ENCODE data around the gene DNM3. TPM values are rescaled to one million over a fixed set of nuclear protein-coding genes. Genes with fewer than 3 reads are reported as not detected.

The DNM3 gene
- total and polyA plus RNA-seq, 2 donors (not counting 1 experiment from before 2014, with no cell fraction given) = 1.0 to 1.3 TPM

DNA sequence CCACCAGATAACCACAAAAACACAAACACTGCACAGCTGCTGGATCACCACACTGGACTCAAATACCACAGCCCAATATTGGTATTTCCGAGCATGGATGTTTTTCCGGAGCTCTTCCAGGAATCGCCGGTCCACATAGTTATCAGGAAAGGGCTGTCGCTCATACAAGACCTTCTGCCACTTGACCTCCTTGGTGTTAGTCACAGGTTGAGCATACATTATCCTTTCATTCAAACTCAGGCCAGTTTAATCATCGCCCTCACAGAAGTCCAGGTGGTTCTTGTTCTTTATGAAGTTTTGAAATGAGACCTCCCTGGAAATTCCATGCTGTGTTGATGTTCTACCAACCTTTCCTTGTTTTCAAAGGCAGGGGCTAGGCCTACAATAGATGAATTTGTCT lies 601.1 kb downstream of the DNM3 start:
- H3K9me3 ChIP-seq (ENCODE audit: control extremely low read depth in 1 of 3, control insufficient read depth in 2 of 3, insufficient read depth in 1 of 3, low read length in 2 of 3) = no peaks in the 10 kb centered on the region
- no peaks in the 10 kb centered on the region for H3K27me3 ChIP-seq (replicated peaks in 1 of 4; ENCODE audit: control extremely low read depth in 1 of 4, control insufficient read depth in 3 of 4, insufficient read depth in 4 of 4, low read length in 3 of 4)
- H3K79me2 ChIP-seq (ENCODE audit: control insufficient read depth, insufficient read depth, low read length) = peaks cover 21% of the 10 kb centered on the region
- Mint-ChIP-seq H3K27ac (no peak overlapping the region), H3K4me3 (peak overlapping the region; percentile 96), H3K27me3 (no peaks in the 10 kb centered on the region), H3K4me1 (peaks cover 37% of the 10 kb centered on the region), H3K9me3 (ENCODE audit: insufficient read depth) (no peaks in the 10 kb centered on the region)
- no peak for DNase-seq
- peaks cover 11 to 16% of the 10 kb centered on the region in 2 donors for H3K4me1 ChIP-seq (ENCODE audit: control insufficient read depth in 2 of 2, insufficient read depth in 2 of 2, low read length in 2 of 2)
- no peak for ATAC-seq (ENCODE audit: low read depth)
- H2AFZ ChIP-seq (ENCODE audit: insufficient read depth, low read depth, low read length, poor library complexity, severe bottlenecking) = no peak overlapping the region
- ChIA-PET CTCF (interaction anchor here (0.7 to 3.3 kb wide), 7 partner anchors 13 to 601 kb away, joined by 3 to 39 read pairs (median 3); partner anchors contain the start of gene DNM3), POLR2A (no interaction called here)
- 98% methylated on average over 6 of the region's 6 CpGs for WGBS (ENCODE audit: insufficient coverage)
- H3K27ac ChIP-seq (ENCODE audit: low read length in 2 of 2) = peak overlapping the region in 1 of 2 donors; percentile 86
- H3K4me2 ChIP-seq (replicated peaks; ENCODE audit: low read depth, low read length, poor library complexity, severe bottlenecking) = peak overlapping the region; percentile 81
- intact Hi-C loops (cut with micrococcal nuclease) = loop anchor here (5.0 kb wide), 3 partner anchors 255 to 700 kb away; partner anchors contain the start of genes METTL13 and VAMP4
- H3K9ac ChIP-seq (ENCODE audit: low read length) = no peak overlapping the region
- peaks cover 1 to 3% of the 10 kb centered on the region in 2 experiments for H3K36me3 ChIP-seq (replicated peaks in 1 of 2; ENCODE audit: control extremely low read depth in 1 of 2, control insufficient read depth in 1 of 2, extremely low read depth in 1 of 2, insufficient read depth in 2 of 2, low read length in 1 of 2)
- H4K20me1 ChIP-seq (ENCODE audit: control insufficient read depth, insufficient read depth, low read length, poor library complexity, severe bottlenecking) = peaks cover 4% of the 10 kb centered on the region
- H3K4me3 ChIP-seq (ENCODE audit: control extremely low read depth in 1 of 5, extremely low read depth in 1 of 5, insufficient read depth in 1 of 5, low read depth in 2 of 5, low read length in 4 of 5) = no peak overlapping the region
- TF ChIP-seq EZH2 (IDR thresholded peaks at IDR 0.05; ENCODE audit: borderline replicate concordance, insufficient read depth, low read depth, low read length, poor library complexity, severe bottlenecking) = no peak
- TF ChIP-seq, protein P1, sequence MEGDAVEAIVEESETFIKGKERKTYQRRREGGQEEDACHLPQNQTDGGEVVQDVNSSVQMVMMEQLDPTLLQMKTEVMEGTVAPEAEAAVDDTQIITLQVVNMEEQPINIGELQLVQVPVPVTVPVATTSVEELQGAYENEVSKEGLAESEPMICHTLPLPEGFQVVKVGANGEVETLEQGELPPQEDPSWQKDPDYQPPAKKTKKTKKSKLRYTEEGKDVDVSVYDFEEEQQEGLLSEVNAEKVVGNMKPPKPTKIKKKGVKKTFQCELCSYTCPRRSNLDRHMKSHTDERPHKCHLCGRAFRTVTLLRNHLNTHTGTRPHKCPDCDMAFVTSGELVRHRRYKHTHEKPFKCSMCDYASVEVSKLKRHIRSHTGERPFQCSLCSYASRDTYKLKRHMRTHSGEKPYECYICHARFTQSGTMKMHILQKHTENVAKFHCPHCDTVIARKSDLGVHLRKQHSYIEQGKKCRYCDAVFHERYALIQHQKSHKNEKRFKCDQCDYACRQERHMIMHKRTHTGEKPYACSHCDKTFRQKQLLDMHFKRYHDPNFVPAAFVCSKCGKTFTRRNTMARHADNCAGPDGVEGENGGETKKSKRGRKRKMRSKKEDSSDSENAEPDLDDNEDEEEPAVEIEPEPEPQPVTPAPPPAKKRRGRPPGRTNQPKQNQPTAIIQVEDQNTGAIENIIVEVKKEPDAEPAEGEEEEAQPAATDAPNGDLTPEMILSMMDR (IDR thresholded peaks at IDR 0.05) = no peak

DNA sequence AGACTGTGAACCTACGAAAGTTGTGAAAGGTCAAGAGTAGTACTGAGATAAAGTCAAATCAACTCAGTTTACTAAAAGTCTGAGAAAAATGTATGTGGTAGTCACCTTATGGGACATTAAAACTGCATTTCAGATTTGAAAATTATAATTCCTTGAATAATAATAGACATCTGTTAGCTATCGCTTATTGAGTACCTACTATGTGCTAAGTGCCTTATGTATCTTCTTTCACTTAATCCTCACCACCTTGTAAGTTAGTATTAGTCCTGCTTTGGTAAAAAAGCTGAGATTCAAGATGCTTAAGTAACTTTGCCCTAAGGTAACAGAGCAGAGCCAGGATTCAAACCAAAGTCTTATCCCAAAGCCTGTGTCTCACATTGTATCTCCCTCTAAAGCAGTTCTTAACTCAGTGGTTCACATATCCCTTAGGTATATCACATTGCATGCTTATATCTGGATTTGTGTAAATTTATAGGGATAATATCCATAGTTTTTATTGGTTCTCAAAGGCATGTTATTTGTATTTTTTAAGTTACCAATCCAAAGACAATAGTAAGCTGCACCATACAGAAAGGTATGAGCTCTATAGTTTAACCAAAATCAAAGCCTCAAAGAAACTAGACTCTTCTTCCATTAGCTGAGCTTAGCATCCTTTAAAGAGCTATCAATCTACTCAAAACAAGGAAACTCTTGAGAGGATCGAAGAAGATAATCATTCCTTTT lies 601.7 kb downstream of the DNM3 start:
- no peak for TF ChIP-seq EZH2 (IDR thresholded peaks at IDR 0.05; ENCODE audit: borderline replicate concordance, insufficient read depth, low read depth, low read length, poor library complexity, severe bottlenecking)
- TF ChIP-seq, protein P1 (IDR thresholded peaks at IDR 0.05) = no peak
- peak overlapping the region in 1 of 2 donors; percentile 86 for H3K27ac ChIP-seq (ENCODE audit: low read length in 2 of 2)
- peaks cover 1 to 3% of the 10 kb centered on the region in 2 experiments for H3K36me3 ChIP-seq (replicated peaks in 1 of 2; ENCODE audit: control extremely low read depth in 1 of 2, control insufficient read depth in 1 of 2, extremely low read depth in 1 of 2, insufficient read depth in 2 of 2, low read length in 1 of 2)
- ATAC-seq (ENCODE audit: low read depth) = no peak
- H2AFZ ChIP-seq (ENCODE audit: insufficient read depth, low read depth, low read length, poor library complexity, severe bottlenecking) = peak overlapping the region; percentile 87
- no peaks in the 10 kb centered on the region for H3K27me3 ChIP-seq (replicated peaks in 1 of 4; ENCODE audit: control extremely low read depth in 1 of 4, control insufficient read depth in 3 of 4, insufficient read depth in 4 of 4, low read length in 3 of 4)
- peaks cover 17% of the 10 kb centered on the region for H3K79me2 ChIP-seq (ENCODE audit: control insufficient read depth, insufficient read depth, low read length)
- peaks cover 37% of the 10 kb centered on the region for H3K4me1 Mint-ChIP-seq
- no peaks in the 10 kb centered on the region for H3K27me3 Mint-ChIP-seq
- peak overlapping the region; percentile 96 for H3K4me3 Mint-ChIP-seq
- peak overlapping the region; percentile 93 for H3K9ac ChIP-seq (ENCODE audit: low read length)
- CTCF ChIA-PET = interaction anchor here (0.7 to 3.3 kb wide), 15 partner anchors 11 to 601 kb away, joined by 3 to 39 read pairs (median 4); partner anchors contain the start of gene DNM3
- intact Hi-C loops (cut with micrococcal nuclease) = loop anchor here (5.0 kb wide), 3 partner anchors 256 to 701 kb away; partner anchors contain the start of genes METTL13 and VAMP4
- H3K4me1 ChIP-seq (ENCODE audit: control insufficient read depth in 2 of 2, insufficient read depth in 2 of 2, low read length in 2 of 2) = peaks cover 11 to 16% of the 10 kb centered on the region in 2 donors
- peaks cover 4% of the 10 kb centered on the region for H4K20me1 ChIP-seq (ENCODE audit: control insufficient read depth, insufficient read depth, low read length, poor library complexity, severe bottlenecking)
- no peak for DNase-seq
- H3K9me3 Mint-ChIP-seq (ENCODE audit: insufficient read depth) = no peaks in the 10 kb centered on the region
- peak overlapping the region; percentile 90 for H3K27ac Mint-ChIP-seq
- H3K4me2 ChIP-seq (replicated peaks; ENCODE audit: low read depth, low read length, poor library complexity, severe bottlenecking) = peak overlapping the region; percentile 81
- WGBS (ENCODE audit: insufficient coverage) = no CpG with 5 or more reads among the region's 3 CpGs
- H3K4me3 ChIP-seq (ENCODE audit: control extremely low read depth in 1 of 5, extremely low read depth in 1 of 5, insufficient read depth in 1 of 5, low read depth in 2 of 5, low read length in 4 of 5) = peak overlapping the region; percentile 68 to 95 (median 93)
- POLR2A ChIA-PET = interaction anchor here (0.5 kb wide), 1 partner anchor 97 kb away, joined by 4 read pairs; no protein-coding TSS in a partner anchor
- H3K9me3 ChIP-seq (ENCODE audit: control extremely low read depth in 1 of 3, control insufficient read depth in 2 of 3, insufficient read depth in 1 of 3, low read length in 2 of 3) = no peaks in the 10 kb centered on the region
